Muscle of back (tissue), 11 donors: ENCODE measurements around the gene KLK1. TPM values are rescaled to one million over a fixed set of nuclear protein-coding genes. Genes with fewer than 3 reads are reported as not detected.
"Not testable (repeated sequence)": the region's sequence is repeated elsewhere in the genome, so short reads cannot be mapped to it uniquely, and the experiment has no call there.

ENCODE experiments used
- DNase-seq, 3 donors: peaks; one replicate each; pipeline versions ENCODE4 v3.0.0 to v3.0.0-alpha.2; 2013
- polyA plus RNA-seq, 10 donors: library from polyadenylated mRNA; unstranded; fragments of 120-200 nt; gene quantifications; one replicate each; pipeline ENCODE4 v1.2.1, GENCODE V29; 2013; ENCODE audit not compliant: insufficient read length in 10 of 10

Gene KLK1
- polyA plus RNA-seq, 10 donors, result 0.19 to 1.3 (median 0.46) TPM; not detected in 4

DNA sequence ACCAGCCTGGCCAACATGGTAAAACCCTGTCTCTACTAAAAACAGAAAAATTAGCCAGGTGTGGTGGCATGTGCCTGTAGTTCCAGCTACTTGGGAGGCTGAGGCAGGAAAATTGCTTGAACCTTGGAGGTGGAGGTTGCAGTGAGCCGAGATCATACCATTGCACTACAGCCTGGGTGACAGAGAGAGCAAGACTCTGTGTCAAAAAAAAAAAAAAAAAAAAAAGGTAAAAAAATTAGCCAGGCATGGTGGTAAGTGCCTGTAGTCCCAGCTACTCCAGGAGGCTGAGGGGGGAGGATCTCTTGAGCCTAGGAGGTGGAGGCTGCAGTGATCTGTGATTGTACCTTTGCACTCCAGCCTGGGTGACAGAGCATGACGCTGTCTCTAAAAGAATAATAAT is 53.4 kb downstream of the KLK1 start, which contains the start of gene GPR32:
Gene GPR32 (plus strand): TSS at position 301 of the 400 bp plus-strand sequence. CDS start 137 bp downstream, outside the sequence.
- DNase-seq, result not testable (repeated sequence)

Other genes starting within 250 kb of the KLK1 start
- gene SYT3, start 183.9 kb downstream of the KLK1 start, polyA plus RNA-seq, result under 1 TPM in 4 of 10 donors, not detected in 6; 0.08 to 0.24 (median 0.11) TPM
- 1 to 10 TPM in 7 of 10 donors, under 1 TPM in 3; 0.65 to 3.1 (median 1.3) TPM for gene C19orf81, start 174.3 kb downstream of the KLK1 start, polyA plus RNA-seq
- 10 to 100 TPM; 13.4 to 36.5 (median 27.3) TPM for gene SHANK1, start 104.0 kb downstream of the KLK1 start, polyA plus RNA-seq
- gene CLEC11A, start 100.4 kb downstream of the KLK1 start, polyA plus RNA-seq, result 10 to 100 TPM; 17.4 to 47.6 (median 27.5) TPM
- not detected for gene GPR32, start 53.3 kb downstream of the KLK1 start, polyA plus RNA-seq
- gene ACP4, start 33.4 kb downstream of the KLK1 start, polyA plus RNA-seq, result under 1 TPM in 4 of 10 donors, not detected in 6; 0.13 to 0.24 (median 0.16) TPM
- not detected for gene KLK15, start 9.8 kb upstream of the KLK1 start, polyA plus RNA-seq
- gene KLK3, start 31.1 kb upstream of the KLK1 start, polyA plus RNA-seq, result not detected
- gene KLK2, start 49.7 kb upstream of the KLK1 start, polyA plus RNA-seq, result not detected
- not detected for gene KLK4, start 87.6 kb upstream of the KLK1 start, polyA plus RNA-seq
- gene KLK5, start 129.3 kb upstream of the KLK1 start, polyA plus RNA-seq, result under 1 TPM in 1 of 10 donors, not detected in 9; 0.15 TPM
- gene KLK6, start 145.8 kb upstream of the KLK1 start, polyA plus RNA-seq, result under 1 TPM in 6 of 10 donors, not detected in 4; 0.14 to 0.52 (median 0.24) TPM
- under 1 TPM in 4 of 10 donors, not detected in 6; 0.11 to 0.31 (median 0.24) TPM for gene KLK7, start 160.1 kb upstream of the KLK1 start, polyA plus RNA-seq
- 1 to 10 TPM in 2 of 10 donors, not detected in 8; 1.3 to 2.1 TPM for gene KLK8, start 177.8 kb upstream of the KLK1 start, polyA plus RNA-seq
- gene KLK10, start 195.9 kb upstream of the KLK1 start, polyA plus RNA-seq, result under 1 TPM in 7 of 10 donors, not detected in 3; 0.10 to 0.84 (median 0.14) TPM
- gene KLK11, start 202.8 kb upstream of the KLK1 start, polyA plus RNA-seq, result 1 to 10 TPM in 2 of 10 donors, under 1 TPM in 1, not detected in 7; 0.10 to 5.1 (median 1.5) TPM
- gene KLK12, start 211.2 kb upstream of the KLK1 start, polyA plus RNA-seq, result not detected
- under 1 TPM in 2 of 10 donors, not detected in 8; 0.37 to 0.51 TPM for gene KLK13, start 241.3 kb upstream of the KLK1 start, polyA plus RNA-seq